GM12878 (cell line): Measurements from ENCODE around the gene NUDT7. TPM values are rescaled to one million over a fixed set of nuclear protein-coding genes. Genes with fewer than 3 reads are reported as not detected.

ENCODE experiments used
- E4F1 ChIP-seq: fragments of 450-650 bp; IDR thresholded peaks from 2 replicates; pipeline ENCODE4 v1.6.1; 2018; ENCODE audit warnings: borderline replicate concordance, mild to moderate bottlenecking; ENCODE audit not compliant: partially characterized antibody
- EZH2 ChIP-seq: IDR thresholded peaks from 2 replicates; pipeline ENCODE4 v1.6.1; 2012; ENCODE audit warnings: low read depth, mild to moderate bottlenecking, control low read depth, inconsistent platforms, low read length, borderline replicate concordance; ENCODE audit not compliant: control insufficient read depth
- FOXK2 ChIP-seq: fragments of 450-650 bp; IDR thresholded peaks from 2 replicates; pipeline ENCODE4 v1.6.1; 2017; ENCODE audit warnings: mild to moderate bottlenecking, moderate library complexity
- IKZF2 ChIP-seq, 2 experiments: fragments of 450-650 bp; IDR thresholded peaks; 2 replicates each; pipeline ENCODE4 v1.6.1; 2017; ENCODE audit warnings: mild to moderate bottlenecking in 2 of 2, moderate library complexity in 2 of 2
- MEF2A ChIP-seq: IDR thresholded peaks from 2 replicates; pipeline ENCODE4 v1.6.1; 2011; ENCODE audit warnings: low read depth, mild to moderate bottlenecking, low read length, moderate library complexity; ENCODE audit not compliant: insufficient read depth
- MXI1 ChIP-seq: fragments of 150-350 bp; IDR thresholded peaks from 2 replicates; pipeline ENCODE4 v1.6.1; 2011; ENCODE audit warnings: low read depth, mild to moderate bottlenecking, inconsistent platforms, low read length, improper control_type of control experiment
- SRF ChIP-seq, 2 experiments: IDR thresholded peaks; 2 replicates each; pipeline ENCODE4 v1.6.1; 2011; ENCODE audit warnings: low read depth in 2 of 2, low read length in 2 of 2, mild to moderate bottlenecking in 1 of 2, moderate library complexity in 1 of 2
- SUPT20H ChIP-seq: IDR thresholded peaks from 2 replicates; pipeline ENCODE4 v1.6.1; 2011; ENCODE audit warnings: low read depth, mild to moderate bottlenecking, low read length, moderate library complexity, borderline replicate concordance; ENCODE audit not compliant: control insufficient read depth
- polyA plus RNA-seq, 11 experiments: library from polyadenylated mRNA; depleted of rRNA in 4 of 11; unstranded in 6 of 11; stranded (reverse) in 5 of 11; fragments of >200 nt; fragmentation: Nextera tagmentation in 4 of 11; fragmentation: Illumina TruSeq in 1 of 11; extraction: Ambion mirVana in 4 of 11; extraction: Trizol in 1 of 11; gene quantifications; 1 replicate in 1 of 11; 2 replicates in 10 of 11; pipeline versions ENCODE4 v1.2.1 to v1.2.3, GENCODE V29; 2011 to 2016; ENCODE audit warnings: inconsistent platforms in 2 of 11, missing spikeins in 2 of 11, low read depth in 1 of 11
- total RNA-seq, 4 experiments: library from RNA; depleted of rRNA in 3 of 4; stranded (reverse); fragments of >200 nt in 3 of 4; fragmentation: Illumina TruSeq in 1 of 4; extraction: Trizol in 1 of 4; gene quantifications; 2 replicates each; pipeline versions ENCODE4 v1.2.1 to v1.2.3, GENCODE V29; 2013 to 2021
- TF ChIP-seq, protein P1 (sequence below), 3 experiments: IDR thresholded peaks in 2 of 3; conservative IDR thresholded peaks in 1 of 3; 2 replicates each; pipeline ENCODE4 v1.5.1; 2011; ENCODE audit warnings: low read depth in 3 of 3, low read length in 3 of 3, mild to moderate bottlenecking in 3 of 3, control low read depth in 2 of 3, moderate library complexity in 2 of 3, inconsistent platforms in 1 of 3, mixed read lengths in 1 of 3; ENCODE audit not compliant: control insufficient read depth in 2 of 3, insufficient read depth in 1 of 3; ENCODE audit errors: extremely low read depth in 1 of 3

The NUDT7 gene
- total and polyA plus RNA-seq, 10 of the 15 experiments (the other 5 are each of a cell fraction or from before 2014, with no cell fraction given), result 2.8 to 14.3 (median 5.2) TPM

- TF ChIP-seq IKZF2 (IDR thresholded peaks at IDR 0.05) (no peak), FOXK2 (no peak), MEF2A (no peak), SUPT20H (no peak), EZH2 (no peak), MXI1 (no peak), E4F1 (no peak), SRF (IDR thresholded peaks at IDR 0.05; ENCODE audit: low read depth in 2 of 2, low read length in 2 of 2) (no peak)
- TF ChIP-seq, protein P1, sequence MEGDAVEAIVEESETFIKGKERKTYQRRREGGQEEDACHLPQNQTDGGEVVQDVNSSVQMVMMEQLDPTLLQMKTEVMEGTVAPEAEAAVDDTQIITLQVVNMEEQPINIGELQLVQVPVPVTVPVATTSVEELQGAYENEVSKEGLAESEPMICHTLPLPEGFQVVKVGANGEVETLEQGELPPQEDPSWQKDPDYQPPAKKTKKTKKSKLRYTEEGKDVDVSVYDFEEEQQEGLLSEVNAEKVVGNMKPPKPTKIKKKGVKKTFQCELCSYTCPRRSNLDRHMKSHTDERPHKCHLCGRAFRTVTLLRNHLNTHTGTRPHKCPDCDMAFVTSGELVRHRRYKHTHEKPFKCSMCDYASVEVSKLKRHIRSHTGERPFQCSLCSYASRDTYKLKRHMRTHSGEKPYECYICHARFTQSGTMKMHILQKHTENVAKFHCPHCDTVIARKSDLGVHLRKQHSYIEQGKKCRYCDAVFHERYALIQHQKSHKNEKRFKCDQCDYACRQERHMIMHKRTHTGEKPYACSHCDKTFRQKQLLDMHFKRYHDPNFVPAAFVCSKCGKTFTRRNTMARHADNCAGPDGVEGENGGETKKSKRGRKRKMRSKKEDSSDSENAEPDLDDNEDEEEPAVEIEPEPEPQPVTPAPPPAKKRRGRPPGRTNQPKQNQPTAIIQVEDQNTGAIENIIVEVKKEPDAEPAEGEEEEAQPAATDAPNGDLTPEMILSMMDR (IDR thresholded peaks at IDR 0.05 in 2 of 3, conservative IDR thresholded peaks at IDR 0.05 in 1 of 3; ENCODE audit: control insufficient read depth in 2 of 3, extremely low read depth in 1 of 3, insufficient read depth in 1 of 3, low read depth in 3 of 3, low read length in 3 of 3), result no peak
These were observed 10.5 kb upstream of the NUDT7 start (continued) for GRCh38 chr16:77711775-77712174.
